HG03064 (cell line): ENCODE data around the gene MAN1A1.

Experiments
- ATAC-seq: cut with Tn5 transposase; IDR thresholded peaks from one replicate; pipeline ENCODE4 v1.9.1; 2021; ENCODE audit warnings: low read depth; ENCODE audit not compliant: unreplicated experiment

MAN1A1 gene

GRCh38 chr6:119278625-119279024, 70.9 kb downstream of the MAN1A1 start:
- ATAC-seq, result no peak

GRCh38 chr6:119277052-119277451, 72.5 kb downstream of the MAN1A1 start:
- no peak for ATAC-seq

GRCh38 chr6:119276211-119276610, 73.3 kb downstream of the MAN1A1 start:
- ATAC-seq, result no peak

GRCh38 chr6:119274197-119274595, 75.4 kb downstream of the MAN1A1 start:
- no peak for ATAC-seq

GRCh38 chr6:119273272-119274196, 76.0 kb downstream of the MAN1A1 start:
- ATAC-seq, result no peak

- ATAC-seq, result no peak
Observed at GRCh38 chr6:119270545-119270944, 79.0 kb downstream of the MAN1A1 start.

- no peak for ATAC-seq
Observed at GRCh38 chr6:119269266-119270103, 80.1 kb downstream of the MAN1A1 start.

- ATAC-seq, result no peak
Observed at GRCh38 chr6:119267126-119267905, 82.2 kb downstream of the MAN1A1 start.

- ATAC-seq, result no peak
Observed at GRCh38 chr6:119264854-119265397, 84.6 kb downstream of the MAN1A1 start.

- no peak for ATAC-seq
Observed at GRCh38 chr6:119262612-119263011, 86.9 kb downstream of the MAN1A1 start.

GRCh38 chr6:119261944-119262284, 87.6 kb downstream of the MAN1A1 start:
- no peak for ATAC-seq

GRCh38 chr6:119259027-119259426, 90.5 kb downstream of the MAN1A1 start:
- no peak for ATAC-seq

GRCh38 chr6:119257726-119258125, 91.8 kb downstream of the MAN1A1 start:
- ATAC-seq, result no peak

GRCh38 chr6:119256978-119257462, 92.5 kb downstream of the MAN1A1 start:
- no peak for ATAC-seq

GRCh38 chr6:119256392-119256791, 93.2 kb downstream of the MAN1A1 start:
- ATAC-seq, result no peak

- ATAC-seq, result no peak
Observed at GRCh38 chr6:119255492-119255891, 94.1 kb downstream of the MAN1A1 start.

GRCh38 chr6:119250036-119250435, 99.5 kb downstream of the MAN1A1 start:
- no peak for ATAC-seq

- no peak for ATAC-seq
Observed at GRCh38 chr6:119249319-119249718, 100.2 kb downstream of the MAN1A1 start.

- ATAC-seq, result no peak
Observed at GRCh38 chr6:119247504-119247903, 102.1 kb downstream of the MAN1A1 start.

- ATAC-seq, result no peak
Observed at GRCh38 chr6:119243657-119244056, 105.9 kb downstream of the MAN1A1 start.
